GM13977 (cell line): ENCODE results near the gene KRTAP6-2.

ENCODE experiments used
- DNase-seq: peaks from one replicate; pipeline ENCODE4 v3.0.0; 2012; ENCODE audit warnings: low spot score
- in situ Hi-C: fragments of 300-500 bp; cut with MboI; formaldehyde crosslinking; loops from one replicate; pipeline ENCODE4 v1.12.0; 2022; ENCODE audit warnings: low sequenced_read_pairs, low pct_unique_long_range_greater_than_20kb, mixed read lengths, inconsistent platforms; ENCODE audit not compliant: unreplicated experiment
- TF ChIP-seq, protein P1 (sequence below): IDR thresholded peaks from 2 replicates; pipeline ENCODE4 v1.5.1; 2012; ENCODE audit warnings: mild to moderate bottlenecking, control low read depth; ENCODE audit not compliant: insufficient read depth; ENCODE audit errors: extremely low read depth, missing control alignments

Gene KRTAP6-2

DNA sequence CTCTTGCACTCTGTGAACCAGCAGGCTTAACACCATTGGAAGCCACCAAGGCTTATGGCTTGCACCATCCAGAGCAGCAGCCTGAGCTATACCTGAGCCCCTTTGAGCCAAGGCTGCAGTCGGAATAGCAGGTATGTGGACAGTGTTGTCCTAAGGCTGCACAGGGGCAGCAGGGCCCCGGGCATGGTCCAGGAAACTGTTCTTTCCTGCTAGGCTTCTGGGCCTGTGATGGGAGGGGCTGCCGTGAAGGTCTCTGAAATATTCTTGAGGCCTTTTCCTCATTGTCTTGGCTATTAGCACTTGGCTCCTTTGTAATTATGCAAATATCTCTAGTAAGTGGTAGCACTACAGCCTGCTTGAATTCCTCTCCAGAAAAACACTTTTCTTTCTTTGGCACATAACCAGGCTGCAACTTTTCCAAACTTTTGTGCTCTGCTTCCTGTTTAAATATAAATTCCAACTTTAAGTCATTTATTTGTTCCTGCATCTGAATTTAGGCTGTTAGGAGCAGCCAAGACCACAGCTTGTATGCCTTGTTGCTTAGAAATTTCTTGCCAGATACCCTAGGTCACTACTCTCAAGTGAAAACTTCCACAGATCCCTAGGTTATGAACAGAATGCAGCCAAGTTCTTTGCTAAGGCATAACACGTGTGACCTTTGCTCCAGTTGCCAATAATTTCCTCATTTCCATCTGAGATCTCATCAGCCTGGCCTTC, 26.9 kb upstream of the KRTAP6-2 start:
- in situ Hi-C loops: no loop called here
- TF ChIP-seq, protein P1, sequence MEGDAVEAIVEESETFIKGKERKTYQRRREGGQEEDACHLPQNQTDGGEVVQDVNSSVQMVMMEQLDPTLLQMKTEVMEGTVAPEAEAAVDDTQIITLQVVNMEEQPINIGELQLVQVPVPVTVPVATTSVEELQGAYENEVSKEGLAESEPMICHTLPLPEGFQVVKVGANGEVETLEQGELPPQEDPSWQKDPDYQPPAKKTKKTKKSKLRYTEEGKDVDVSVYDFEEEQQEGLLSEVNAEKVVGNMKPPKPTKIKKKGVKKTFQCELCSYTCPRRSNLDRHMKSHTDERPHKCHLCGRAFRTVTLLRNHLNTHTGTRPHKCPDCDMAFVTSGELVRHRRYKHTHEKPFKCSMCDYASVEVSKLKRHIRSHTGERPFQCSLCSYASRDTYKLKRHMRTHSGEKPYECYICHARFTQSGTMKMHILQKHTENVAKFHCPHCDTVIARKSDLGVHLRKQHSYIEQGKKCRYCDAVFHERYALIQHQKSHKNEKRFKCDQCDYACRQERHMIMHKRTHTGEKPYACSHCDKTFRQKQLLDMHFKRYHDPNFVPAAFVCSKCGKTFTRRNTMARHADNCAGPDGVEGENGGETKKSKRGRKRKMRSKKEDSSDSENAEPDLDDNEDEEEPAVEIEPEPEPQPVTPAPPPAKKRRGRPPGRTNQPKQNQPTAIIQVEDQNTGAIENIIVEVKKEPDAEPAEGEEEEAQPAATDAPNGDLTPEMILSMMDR: no peak
- DNase-seq: no peak

DNA sequence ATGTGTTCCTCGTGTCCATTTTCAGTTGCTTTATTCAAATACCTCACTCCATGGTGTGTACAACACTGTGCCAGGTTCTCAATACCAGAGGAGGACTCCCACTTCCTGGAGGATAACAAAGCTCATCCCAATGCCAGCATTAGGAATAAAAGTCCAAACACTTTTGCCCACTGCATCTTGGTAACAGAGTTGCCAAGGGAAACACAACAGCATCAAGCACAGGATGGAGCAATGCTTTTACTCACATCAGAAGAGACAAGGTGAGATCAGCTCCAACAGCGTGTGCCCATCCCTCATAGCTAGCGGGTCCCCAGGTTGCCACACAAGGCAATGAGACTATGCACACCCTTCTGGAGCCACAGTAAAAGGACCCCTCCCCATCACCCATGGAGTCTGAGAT, 24.7 kb upstream of the KRTAP6-2 start:
- in situ Hi-C loops: loop anchor here (25.0 kb wide), 1 partner anchor 89 kb away; the partner anchor contains the start of gene KRTAP21-3
- DNase-seq: no peak
- TF ChIP-seq, protein P1: no peak

DNA sequence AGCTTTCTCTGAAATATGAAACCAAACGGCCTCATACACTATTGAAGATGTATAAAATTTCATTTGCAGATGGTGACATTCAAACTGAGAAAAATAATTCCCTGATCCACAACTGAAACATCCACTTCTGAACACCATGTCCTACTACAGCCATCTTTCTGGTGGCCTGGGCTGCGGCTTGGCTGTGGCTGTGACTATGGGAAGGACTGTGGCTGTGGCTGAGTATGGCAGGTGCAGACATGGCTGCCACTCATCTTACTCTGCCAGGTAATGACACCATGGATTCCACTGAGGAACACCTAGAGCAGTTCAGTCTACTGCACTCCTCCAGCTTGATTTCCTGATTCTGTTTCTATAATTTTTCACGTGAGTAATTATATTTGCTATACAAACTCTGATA, 21.8 kb upstream of the KRTAP6-2 start, which contains the start of gene KRTAP20-4:
TSS of gene KRTAP20-4 (plus strand) at position 106 of the 400 bp plus-strand sequence.
- no peak for DNase-seq

DNA sequence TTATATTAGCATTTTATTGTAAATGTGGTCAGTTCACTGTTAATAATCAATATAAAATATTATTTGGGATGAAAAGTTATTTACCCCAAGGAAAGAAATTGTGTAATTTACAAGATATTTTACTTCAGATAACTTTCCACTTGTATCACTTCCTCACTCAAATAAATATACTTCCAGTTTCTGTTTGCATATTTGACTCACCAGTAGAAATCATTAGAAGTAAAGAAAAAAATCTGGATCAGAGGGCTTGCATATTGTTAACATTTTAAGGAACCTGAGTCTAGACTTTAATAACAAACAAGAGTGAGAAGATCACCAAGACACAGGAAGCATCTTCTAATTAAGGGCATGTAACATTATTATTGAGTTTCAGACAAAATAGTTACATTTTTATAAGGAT, 21.4 kb upstream of the KRTAP6-2 start:
- in situ Hi-C loops: loop anchor here (25.0 kb wide), 1 partner anchor 92 kb away; the partner anchor contains the start of gene KRTAP21-3
- TF ChIP-seq, protein P1: no peak
- DNase-seq: no peak

More for the DNA sequence above, 21.8 kb upstream of the KRTAP6-2 start, which contains the start of gene KRTAP20-4:
- in situ Hi-C loops: loop anchor here (25.0 kb wide), 1 partner anchor 92 kb away; the partner anchor contains the start of gene KRTAP21-3
- TF ChIP-seq, protein P1: no peak

DNA sequence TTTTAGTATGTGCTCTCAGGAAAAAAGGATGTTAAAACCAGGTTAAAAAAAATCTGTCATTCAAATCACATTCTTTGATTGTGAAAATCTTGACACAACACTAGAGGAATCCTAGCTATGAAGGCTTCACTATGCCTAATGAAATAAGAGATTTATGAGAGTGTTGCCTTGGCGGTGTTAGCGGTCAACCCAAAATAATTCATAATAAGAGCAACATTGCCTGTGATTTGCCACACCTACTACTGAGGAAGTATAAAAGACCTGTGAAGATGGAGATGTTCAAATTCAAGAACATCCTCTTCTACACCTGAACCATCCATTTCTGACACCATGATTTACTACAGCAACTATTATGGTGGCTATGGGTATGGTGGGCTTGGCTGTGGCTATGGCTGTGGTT, 17.4 kb upstream of the KRTAP6-2 start, which contains the start of gene KRTAP20-1:
TSS of gene KRTAP20-1 (plus strand) at position 301 of the 400 bp plus-strand sequence. CDS start at position 331, 30 bp downstream.
- TF ChIP-seq, protein P1: no peak
- in situ Hi-C loops: loop anchor here (25.0 kb wide), 1 partner anchor 96 kb away; the partner anchor contains the start of gene KRTAP21-3
- no peak for DNase-seq

DNA sequence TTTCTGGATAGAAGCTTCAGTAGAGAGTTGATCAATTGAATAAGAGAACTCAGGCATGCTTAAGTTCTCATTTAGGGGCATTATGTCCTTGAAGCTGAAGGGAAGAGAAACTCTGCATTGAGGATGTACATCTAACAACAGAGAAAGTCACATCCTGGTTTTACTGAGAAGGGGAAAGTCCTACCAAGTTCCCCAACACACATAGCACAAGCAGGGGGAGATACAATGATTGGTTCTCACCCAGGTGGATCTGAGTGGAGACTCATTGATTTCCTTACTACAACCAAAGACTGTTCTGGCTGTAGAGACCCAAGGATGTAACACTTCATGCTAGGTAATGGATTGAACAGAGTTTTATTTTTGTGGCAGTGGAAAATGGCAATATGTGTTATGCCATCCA, 16.5 kb upstream of the KRTAP6-2 start:
- TF ChIP-seq, protein P1: no peak
- no peak for DNase-seq
- in situ Hi-C loops: loop anchor here (25.0 kb wide), 1 partner anchor 97 kb away; the partner anchor contains the start of gene KRTAP21-3
